Gastroesophageal sphincter (tissue), 4 donors: ENCODE measurements around the gene MRPL49. TPM values are rescaled to one million over a fixed set of nuclear protein-coding genes. Genes with fewer than 3 reads are reported as not detected.

ENCODE experiments used
- ATAC-seq: fragments of 150-250 bp; one replicate; pipeline ENCODE4 v1.9.1; 2016; ENCODE audit warnings: mild to moderate bottlenecking, moderate library complexity
- H3K27ac ChIP-seq, 4 donors: fragments of 200-600 bp; sonication (generic) in 3 of 4; 1 replicate in 3 of 4; 2 replicates in 1 of 4; pipeline ENCODE4 v1.5.1; 2016 to 2019
- H3K27me3 ChIP-seq: fragments of 200-600 bp; sonication (generic); one replicate; pipeline ENCODE4 v1.5.1; 2019
- H3K36me3 ChIP-seq, 2 donors: fragments of 200-600 bp; sonication (generic); one replicate each; pipeline ENCODE4 v1.5.1; 2019; ENCODE audit warnings: control low read depth in 1 of 2
- H3K4me1 ChIP-seq, 3 donors: fragments of 200-600 bp; sonication (generic); 1 replicate in 2 of 3; 2 replicates in 1 of 3; pipeline ENCODE4 v1.5.1; 2016 to 2019; ENCODE audit warnings: control low read depth in 2 of 3
- H3K4me3 ChIP-seq, 2 donors: fragments of 200-600 bp; sonication (generic); one replicate each; pipeline ENCODE4 v1.5.1; 2019; ENCODE audit warnings: mild to moderate bottlenecking in 1 of 2, moderate library complexity in 1 of 2
- H3K9me3 ChIP-seq, 3 donors: fragments of 200-600 bp; sonication (generic); one replicate each; pipeline ENCODE4 v1.5.1; 2017 to 2019; ENCODE audit warnings: control low read depth in 2 of 3
- CTCF ChIP-seq, 4 experiments: fragments of 200-600 bp in 2 of 4; fragments of 450-650 bp in 2 of 4; sonication (generic) in 1 of 4; IDR thresholded peaks; one replicate each; pipeline ENCODE4 v1.5.1; 2017 to 2019; ENCODE audit warnings: antibody characterized with exemption in 4 of 4, mild to moderate bottlenecking in 2 of 4, moderate library complexity in 2 of 4
- EP300 ChIP-seq: sonication (generic); formaldehyde crosslinking; IDR thresholded peaks from one replicate; pipeline ENCODE4 v1.6.1; 2017; ENCODE audit warnings: antibody characterized with exemption, mild to moderate bottlenecking
- POLR2A ChIP-seq, 2 donors: fragments of 450-650 bp; IDR thresholded peaks; one replicate each; pipeline ENCODE4 v1.6.1; 2017; ENCODE audit warnings: antibody characterized with exemption in 2 of 2, mild to moderate bottlenecking in 2 of 2, moderate library complexity in 1 of 2
- POLR2AphosphoS5 ChIP-seq: sonication (generic); formaldehyde crosslinking; IDR thresholded peaks from one replicate; pipeline ENCODE4 v1.6.1; 2017; ENCODE audit warnings: antibody characterized with exemption
- WGBS, 2 donors: methylation state at CpG; one replicate each; pipeline ENCODE4 v1.1.5; 2018; ENCODE audit warnings: low coverage in 1 of 2; 5-methylcytosine and 5-hydroxymethylcytosine counted together
- total RNA-seq, 4 donors: library from RNA; depleted of rRNA; stranded (reverse); fragments of >200 nt; gene quantifications; one replicate each; pipeline ENCODE4 v1.1.0, GENCODE V29; 2016

MRPL49 gene
- total RNA-seq, 4 donors from 2014 or later: 83.9 to 114 (median 94.1) TPM

- Histone ChIP-seq H3K36me3 (peaks cover 0 to 49% of the 10 kb centered on the region in 2 donors), H3K4me3 (no peak overlapping the region), H3K27me3 (no peaks in the 10 kb centered on the region), H3K9me3 (no peaks in the 10 kb centered on the region), H3K27ac (peak overlapping the region in 1 of 4 donors; percentile 16), H3K4me1 (peaks cover 0 to 52% (median 10%) of the 10 kb centered on the region in 3 donors)
- no peak for ATAC-seq
- TF ChIP-seq POLR2AphosphoS5: no peak
- no peak for TF ChIP-seq CTCF (IDR thresholded peaks at IDR 0.05)
- 71 to 79% methylated on average over 4 to 5 of the region's 6 CpGs for WGBS, 2 donors
Measured at GRCh38 chr11:65100674-65101350, 21.3 kb upstream of the MRPL49 start.

- Histone ChIP-seq H3K4me1 (peaks cover 0 to 42% (median 2%) of the 10 kb centered on the region in 3 donors), H3K4me3 (no peak overlapping the region), H3K9me3 (no peaks in the 10 kb centered on the region), H3K27me3 (no peaks in the 10 kb centered on the region), H3K27ac (no peak overlapping the region), H3K36me3 (peaks cover 0 to 59% of the 10 kb centered on the region in 2 donors)
- no peak for TF ChIP-seq POLR2AphosphoS5
- TF ChIP-seq POLR2A (IDR thresholded peaks at IDR 0.05): no peak
- no peak for TF ChIP-seq EP300
- no peak for TF ChIP-seq CTCF (IDR thresholded peaks at IDR 0.05)
- 60 to 73% methylated on average over 3 to 6 of the region's 8 CpGs for WGBS, 2 donors
- no peak for ATAC-seq
Measured at GRCh38 chr11:65102142-65103095, 19.7 kb upstream of the MRPL49 start.

- H3K9me3 ChIP-seq: no peaks in the 10 kb centered on the region
- no peak for TF ChIP-seq POLR2AphosphoS5
- TF ChIP-seq POLR2A (IDR thresholded peaks at IDR 0.05): no peak
- TF ChIP-seq CTCF (IDR thresholded peaks at IDR 0.05): no peak
- no peak for TF ChIP-seq EP300
- no peak overlapping the region for H3K27ac ChIP-seq
- no peak overlapping the region for H3K4me3 ChIP-seq
- peaks cover 0 to 59% of the 10 kb centered on the region in 2 donors for H3K36me3 ChIP-seq
- H3K27me3 ChIP-seq: no peaks in the 10 kb centered on the region
- peaks cover 0 to 31% (median 0%) of the 10 kb centered on the region in 3 donors for H3K4me1 ChIP-seq
- no peak for ATAC-seq
Measured at GRCh38 chr11:65103476-65103875, 18.6 kb upstream of the MRPL49 start.

- Histone ChIP-seq H3K27ac (no peak overlapping the region), H3K9me3 (no peaks in the 10 kb centered on the region), H3K27me3 (no peaks in the 10 kb centered on the region), H3K4me3 (no peak overlapping the region), H3K4me1 (peaks cover 0 to 31% (median 0%) of the 10 kb centered on the region in 3 donors), H3K36me3 (peaks cover 0 to 60% of the 10 kb centered on the region in 2 donors)
- ATAC-seq: no peak
- 73 to 100% methylated on average over 1 to 4 of the region's 4 CpGs for WGBS, 2 donors
- TF ChIP-seq POLR2AphosphoS5 (no peak), CTCF (IDR thresholded peaks at IDR 0.05) (no peak), EP300 (no peak), POLR2A (IDR thresholded peaks at IDR 0.05) (no peak)
Measured at GRCh38 chr11:65104628-65105027, 17.5 kb upstream of the MRPL49 start.
